GM03348 (cell line): ENCODE results near the gene LMBRD2.
"Not testable (repeated sequence)": the region's sequence is repeated elsewhere in the genome, so short reads cannot be mapped to it uniquely, and the experiment has no call there.

Experiments
- DNase-seq: peaks from one replicate; pipeline ENCODE4 v3.0.0; 2012; ENCODE audit warnings: low spot score

The LMBRD2 gene

DNA sequence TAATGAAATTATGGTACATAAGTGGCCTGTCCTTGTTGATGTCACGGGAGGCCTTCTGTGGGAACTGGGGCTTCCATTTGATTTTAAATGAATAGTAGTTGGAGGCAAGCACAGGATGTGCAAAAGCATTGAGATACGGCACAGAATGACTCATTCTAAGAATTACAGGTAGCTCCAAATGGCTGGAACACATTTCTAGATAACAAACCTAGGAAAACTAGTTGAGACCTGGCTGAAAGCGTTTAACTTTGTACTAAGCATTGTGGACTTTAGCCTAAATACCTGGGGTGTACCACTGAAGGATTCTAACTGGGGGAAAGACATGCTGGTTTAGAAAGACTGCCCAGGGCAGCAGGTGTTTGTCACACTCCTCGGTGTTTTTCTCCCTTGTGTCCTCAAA is 9.7 kb upstream of the LMBRD2 start:
- DNase-seq: no peak

DNA sequence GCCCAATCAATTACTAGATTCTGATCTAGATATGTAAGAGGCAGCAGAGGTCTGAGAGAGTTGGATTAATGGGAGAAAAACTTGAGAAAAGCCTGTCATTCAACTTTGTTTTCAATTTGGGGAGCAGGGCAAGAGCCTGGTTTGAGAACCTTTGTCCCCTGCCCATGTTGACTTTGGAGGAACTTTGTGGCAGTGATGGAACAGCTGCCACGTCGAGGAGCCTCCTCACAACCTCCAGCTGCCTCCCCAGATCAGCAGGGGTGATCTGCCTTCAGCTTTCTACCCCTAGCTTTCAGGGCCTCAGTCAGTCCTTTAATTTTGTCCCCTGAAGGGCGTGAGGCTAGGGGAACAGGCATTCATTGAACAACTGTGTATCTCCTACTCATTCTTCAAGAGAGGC is 8.9 kb upstream of the LMBRD2 start:
- DNase-seq: no peak

DNA sequence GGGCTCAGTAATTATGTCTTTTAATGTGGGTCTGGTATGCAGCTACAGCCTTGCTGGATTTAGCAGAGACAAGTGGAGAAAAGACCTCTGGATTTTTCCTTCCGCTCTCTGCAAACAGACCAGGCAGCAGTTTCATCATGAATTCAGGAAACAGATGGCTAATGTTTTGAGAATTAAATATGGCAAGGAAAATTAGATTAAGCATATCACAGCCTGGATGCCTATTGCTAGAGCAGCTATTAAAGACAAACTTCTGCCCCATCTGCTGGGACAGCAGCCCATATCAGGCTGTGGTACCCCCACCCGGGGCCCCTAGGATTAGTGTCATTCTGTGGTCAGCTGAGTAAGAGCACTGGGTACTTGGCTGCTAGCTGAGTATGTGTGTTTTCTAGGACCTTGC is 6.5 kb upstream of the LMBRD2 start:
- peak; percentile 16 for DNase-seq

DNA sequence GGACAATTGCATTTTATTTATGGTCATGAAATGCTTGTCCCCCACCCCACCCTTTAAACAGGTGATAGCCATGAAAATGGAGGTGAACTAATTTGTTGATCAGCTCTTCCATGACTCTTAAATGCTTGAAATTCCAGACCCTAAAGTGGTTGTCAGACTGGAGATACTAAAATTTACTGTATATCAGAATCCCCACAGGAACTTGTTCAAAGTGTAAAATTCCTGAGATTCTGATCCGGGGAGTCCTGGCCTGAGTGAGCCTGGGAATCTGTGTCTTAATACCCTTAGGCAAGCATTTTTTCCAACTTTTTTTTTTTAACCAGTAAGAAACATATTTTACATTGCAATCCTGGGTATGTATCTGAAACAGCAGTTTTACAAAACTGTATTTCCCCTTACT is 4.9 kb upstream of the LMBRD2 start:
- peak; percentile 74 for DNase-seq

DNA sequence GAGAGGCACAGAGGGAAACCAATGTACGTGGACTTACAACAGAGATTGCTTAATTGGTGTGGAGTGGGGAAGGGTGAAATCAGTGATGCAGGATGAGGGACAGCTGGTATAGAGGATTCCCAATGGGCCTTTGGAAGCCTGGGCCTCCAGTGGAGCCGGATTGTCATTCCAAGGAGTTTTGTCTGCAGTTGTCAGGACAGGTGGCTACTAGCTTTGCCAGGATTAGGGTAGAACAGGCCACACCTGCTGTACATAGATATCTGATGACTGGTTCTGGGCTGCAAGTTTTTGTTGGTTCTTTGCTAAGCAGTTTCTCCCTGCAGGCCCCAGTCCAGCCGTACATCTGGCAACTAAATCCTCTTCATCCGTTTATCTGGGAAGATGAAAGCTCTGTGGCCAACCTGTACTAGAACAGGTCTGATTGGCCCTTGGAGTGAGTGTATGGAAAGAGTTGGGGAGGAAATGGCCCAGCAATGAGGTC is 4.5 kb upstream of the LMBRD2 start:
- DNase-seq: peak; percentile 8

DNA sequence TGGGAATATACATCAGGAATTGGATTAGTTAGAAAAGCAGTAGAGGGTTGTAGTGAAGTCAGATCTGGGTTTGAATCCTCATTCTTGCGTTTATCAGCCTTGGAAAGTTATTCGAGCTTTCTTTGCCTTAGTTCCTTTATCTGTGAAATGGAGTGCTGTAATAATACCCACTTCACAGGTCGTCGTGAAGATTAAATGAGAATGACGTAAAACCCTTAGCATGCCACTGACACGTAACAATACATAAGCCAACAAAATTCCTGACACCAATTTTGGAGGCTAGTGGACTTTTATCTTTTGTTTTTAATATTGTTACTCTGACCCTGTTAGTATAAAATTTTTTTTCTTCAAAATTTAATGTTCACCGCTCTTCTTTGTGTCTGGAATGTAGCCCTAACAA is 3.6 kb upstream of the LMBRD2 start:
- DNase-seq: no peak

DNA sequence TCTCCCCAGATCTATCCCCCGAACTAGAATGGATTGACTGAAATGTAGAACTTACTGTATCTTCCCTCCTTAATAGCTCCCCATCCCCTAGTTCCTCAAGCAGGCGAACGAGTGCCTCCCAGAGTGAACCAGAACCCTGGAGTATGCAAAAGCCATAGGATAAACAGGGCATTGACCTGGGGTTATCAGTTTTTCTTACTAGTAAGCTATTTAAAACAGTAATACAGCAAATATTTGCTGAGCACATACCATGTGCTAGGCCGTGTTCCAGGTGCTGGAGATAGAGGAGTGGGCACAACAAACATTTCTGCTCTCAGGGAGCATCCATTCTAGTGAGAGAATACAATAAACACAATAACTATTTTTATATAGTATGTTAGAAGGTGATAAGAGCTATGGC is 2.0 kb upstream of the LMBRD2 start:
- no peak for DNase-seq

DNA sequence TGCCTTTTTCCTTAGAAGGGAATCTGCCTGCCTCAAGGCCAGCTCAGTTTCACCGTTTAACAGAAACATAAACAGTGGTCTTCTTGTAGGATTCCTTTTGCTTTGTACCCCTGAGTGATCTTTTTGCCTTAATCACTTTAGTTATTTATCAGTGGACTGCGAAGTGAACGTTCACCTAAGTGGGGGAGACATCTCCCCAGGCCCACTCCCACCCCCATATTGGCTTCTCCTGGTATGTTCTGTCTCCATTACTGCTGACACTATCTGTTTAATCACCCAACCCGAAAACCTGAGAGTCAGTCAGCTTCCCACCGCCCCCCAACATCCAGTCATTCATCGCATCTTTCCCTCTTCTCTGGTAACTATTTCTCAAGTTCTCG is 1.6 kb upstream of the LMBRD2 start:
- no peak for DNase-seq

DNA sequence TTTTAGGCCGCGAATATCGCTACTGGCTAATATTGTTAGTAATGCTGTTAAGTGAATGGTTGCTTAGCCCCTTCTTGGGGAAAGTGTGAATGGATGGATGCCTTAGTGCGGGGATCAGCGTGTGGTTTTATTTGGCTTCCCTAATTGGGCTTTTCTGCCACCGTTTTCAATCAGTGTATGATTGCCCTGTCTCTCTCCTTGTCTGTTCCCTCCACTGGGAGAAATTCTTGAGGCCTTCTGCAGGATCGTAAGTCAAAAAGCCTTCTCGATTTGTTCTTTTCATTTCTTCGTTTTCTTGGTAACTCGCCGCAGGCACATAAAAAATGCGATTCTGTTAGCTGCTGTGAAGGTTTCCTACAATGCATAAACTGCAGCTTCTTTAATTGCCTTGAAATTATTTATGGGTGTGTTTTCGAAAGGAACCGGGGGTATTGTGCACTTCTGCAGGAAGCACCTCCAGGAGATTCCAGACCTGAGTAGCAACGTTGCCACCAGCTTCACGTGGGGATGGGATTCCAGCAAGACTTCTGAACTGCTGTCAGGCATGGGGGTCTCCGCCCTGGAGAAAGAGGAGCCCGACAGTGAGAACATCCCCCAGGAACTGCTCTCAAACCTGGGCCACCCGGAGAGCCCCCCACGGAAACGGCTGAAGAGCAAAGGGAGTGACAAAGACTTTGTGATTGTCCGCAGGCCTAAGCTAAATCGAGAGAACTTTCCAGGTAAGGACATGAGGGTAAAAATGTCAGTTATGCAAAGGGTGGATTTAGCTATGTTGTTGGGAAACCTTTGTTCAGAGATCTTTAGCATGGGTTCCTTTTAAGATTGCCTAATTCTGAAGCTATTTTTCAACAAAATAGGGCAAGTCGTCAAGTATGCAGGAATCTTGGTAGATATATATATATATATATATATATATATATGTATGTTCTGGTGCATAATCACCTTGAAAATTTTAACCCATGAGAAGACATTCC is 924 bp upstream of the LMBRD2 start:
- DNase-seq: peak; percentile 19

DNA sequence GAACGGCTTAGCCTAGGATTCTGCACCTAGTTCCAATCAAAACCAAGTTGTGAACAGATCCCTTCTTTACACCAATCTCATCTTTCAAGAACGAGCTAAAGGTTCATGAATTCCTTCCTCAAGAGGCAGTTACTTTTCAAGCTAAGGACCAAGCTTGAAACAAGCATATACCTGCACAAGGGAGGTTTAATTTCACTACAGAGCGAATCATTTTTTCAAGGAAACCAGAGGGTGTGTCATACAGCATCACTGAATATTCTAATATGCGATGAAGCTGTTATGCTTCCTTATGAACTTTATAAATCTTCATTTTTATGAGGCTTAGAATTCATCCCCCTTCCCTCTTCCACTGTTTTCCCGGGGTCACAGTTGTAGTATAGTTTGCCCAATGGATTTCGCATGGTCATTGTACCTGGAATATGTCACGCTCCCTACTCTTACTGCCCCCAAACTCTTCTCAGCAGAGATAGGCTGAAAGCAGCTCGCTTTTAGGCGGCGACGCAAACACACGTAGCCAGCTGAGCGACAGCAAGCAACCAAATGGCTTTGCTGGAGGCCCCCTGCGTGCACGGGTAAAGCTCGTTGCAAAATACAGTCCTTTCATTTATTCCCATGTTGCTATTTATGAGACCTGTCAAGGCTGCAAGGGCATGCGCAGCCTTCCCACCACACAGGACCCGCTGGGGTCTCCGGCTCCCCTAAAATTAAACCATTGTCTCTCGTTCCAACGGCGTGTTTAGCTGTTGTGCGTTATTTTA is 832 bp downstream of the LMBRD2 start:
- peak; percentile 49 for DNase-seq

DNA sequence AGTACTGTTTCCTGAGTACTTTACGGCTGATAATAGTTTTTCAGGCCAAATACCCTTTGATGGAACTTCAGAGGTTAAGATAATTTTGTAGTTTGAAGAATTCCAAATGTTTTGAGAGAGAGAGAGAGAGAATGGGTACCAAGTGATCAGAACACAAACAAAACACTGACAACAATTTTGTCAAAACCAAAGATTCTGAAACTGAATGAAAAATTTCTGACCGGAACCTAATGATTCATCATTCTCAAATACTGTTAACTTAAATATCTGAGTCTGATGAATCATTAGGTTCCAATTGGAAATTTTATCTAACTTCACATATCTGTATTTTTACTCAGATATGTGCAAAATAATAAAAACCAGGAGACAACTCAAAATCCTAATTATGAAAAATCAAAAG is 4.0 kb downstream of the LMBRD2 start:
- no peak for DNase-seq

DNA sequence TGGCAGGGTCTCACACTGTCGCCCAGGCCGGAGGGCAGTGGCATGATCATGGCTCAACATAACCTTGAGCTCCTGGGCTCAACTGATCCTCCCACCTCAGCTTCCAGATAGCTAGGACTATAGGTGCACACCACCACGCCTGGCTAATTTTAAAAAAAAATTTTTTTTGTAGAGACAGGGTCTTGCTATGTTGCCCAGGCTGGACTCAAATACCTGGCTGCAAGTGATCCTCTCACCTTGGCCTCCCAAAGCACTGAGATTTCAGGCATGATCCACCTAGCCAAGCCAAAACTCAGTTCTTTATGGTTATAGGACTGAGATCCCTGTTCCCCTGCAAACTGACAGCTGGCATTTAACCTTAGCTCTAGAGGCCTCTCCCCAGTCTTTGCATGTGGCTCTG is 5.3 kb downstream of the LMBRD2 start:
- no peak for DNase-seq

DNA sequence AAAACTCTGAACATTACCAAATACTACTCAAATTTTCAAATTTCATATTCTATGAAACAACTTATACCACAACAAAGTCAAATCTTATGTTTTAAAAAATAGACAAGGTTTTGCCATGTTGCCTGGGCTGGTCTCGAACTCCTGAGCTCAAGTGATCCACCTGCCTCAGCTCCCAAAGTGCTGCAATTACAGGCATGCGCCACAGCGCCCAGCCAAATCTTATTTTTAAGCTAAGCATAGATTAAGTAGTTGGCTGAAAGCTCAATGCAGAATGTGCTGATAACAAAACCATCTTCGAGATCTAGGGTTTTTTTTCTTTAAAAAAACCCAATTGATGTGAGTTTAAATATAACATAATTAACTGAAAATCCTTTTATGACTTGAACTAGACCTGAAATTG is 6.4 kb downstream of the LMBRD2 start:
- no peak for DNase-seq

DNA sequence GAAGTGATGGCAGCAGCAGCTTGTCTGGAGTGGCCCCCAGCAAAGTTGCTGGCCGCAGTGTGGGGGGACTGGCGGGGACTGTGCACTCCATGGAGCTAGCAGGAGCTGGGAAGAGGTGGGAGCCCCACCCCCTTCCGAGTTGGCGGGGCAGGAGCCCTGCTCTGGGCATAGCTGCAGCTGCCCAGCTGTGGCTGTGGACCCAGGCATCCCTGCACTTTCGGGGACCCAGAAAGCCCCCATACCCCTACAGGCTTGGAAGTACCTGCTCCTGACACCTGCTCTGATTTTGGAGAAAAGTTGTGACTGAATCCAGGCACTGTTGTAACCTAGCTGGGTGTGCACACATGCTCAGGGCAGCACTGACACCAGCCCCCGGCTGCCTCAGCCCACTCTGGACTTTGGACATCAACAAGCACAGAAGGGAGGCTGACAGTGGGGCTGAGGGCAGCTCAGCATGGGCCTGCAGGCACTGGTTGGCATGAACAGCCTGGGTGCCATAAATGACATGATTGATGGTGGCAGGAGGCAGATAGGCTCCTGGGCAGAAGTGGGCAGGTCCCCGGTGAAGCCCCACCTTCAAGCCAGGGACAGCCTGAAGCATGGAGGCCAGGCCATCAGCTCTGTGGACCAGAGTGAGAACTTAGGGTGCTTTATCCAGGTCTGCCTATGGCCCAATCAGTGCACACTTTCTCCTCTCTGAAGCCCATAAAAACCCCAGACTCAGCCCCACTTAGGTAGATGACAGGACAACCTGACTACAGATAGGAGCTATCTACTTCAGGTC is 12.6 kb downstream of the LMBRD2 start:
- DNase-seq: no peak

DNA sequence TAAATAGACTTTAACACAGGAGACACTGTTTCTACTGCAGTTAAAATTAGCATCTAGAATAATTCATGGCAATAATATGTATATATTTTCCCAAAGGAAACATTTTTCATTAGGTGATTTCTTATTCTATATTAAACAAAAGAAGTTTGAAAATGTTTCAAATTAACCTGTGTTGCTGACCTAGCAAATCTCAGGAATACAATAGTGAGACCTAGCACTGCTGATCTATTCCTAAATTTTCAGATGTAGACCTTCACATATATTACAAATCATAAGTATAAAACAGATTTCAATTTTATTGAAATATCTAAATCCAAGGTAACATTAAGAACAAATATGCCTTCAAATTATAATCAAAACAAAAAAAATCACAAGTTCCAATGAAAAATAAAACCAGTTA is 15.1 kb downstream of the LMBRD2 start:
- no peak for DNase-seq

DNA sequence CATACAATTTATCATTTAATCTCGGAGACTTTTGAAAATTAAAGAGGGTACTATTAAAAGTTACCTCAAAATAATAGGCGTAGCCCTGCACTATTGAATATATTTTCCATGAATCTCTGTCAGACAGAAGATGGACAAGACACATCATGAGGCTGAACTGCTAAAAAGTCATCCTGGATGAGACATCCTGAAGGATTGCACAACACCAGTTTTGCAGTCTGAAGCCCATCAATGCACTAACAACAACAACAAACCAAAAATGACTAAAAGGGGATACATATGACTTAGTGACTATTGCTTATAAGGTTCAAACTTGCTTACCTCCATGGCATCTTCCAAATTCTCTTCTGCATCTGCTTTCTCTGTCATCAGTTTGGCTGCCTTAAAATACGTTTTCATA is 15.7 kb downstream of the LMBRD2 start:
- DNase-seq: no peak

DNA sequence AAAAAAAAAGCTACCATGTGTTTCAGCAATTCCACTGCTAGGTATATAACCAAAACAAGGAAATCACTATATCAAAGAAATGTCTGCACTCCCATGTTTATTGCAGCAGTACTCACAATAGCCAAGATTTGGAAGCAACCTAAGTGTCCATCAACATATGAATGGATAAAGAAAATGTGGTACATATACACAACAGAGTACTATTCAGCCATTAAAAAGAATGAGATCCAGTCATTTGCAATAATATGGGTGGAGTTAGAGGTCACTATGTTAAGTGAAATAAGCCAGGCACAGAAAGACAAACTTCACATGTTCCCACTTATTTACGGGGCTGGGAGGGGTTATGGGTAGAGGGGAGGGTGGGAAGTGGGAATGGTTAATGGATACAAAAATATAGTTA is 18.7 kb downstream of the LMBRD2 start:
- DNase-seq: not testable (repeated sequence)

DNA sequence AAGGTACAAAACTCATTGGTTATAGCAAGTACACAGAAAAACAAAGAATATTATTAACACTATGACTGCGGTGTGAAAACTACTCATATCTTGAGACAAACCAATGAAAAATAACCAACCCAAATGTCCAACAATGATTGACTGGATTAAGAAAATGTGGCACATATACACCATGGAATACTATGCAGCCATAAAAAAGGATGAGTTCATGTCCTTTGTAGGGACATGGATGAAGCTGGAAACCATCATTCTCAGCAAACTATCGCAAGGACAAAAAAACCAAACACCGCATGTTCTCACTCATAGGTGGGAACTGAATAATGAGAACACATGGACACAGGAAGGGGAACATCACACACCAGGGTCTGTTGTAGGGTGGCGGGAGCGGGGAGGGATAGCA is 22.0 kb downstream of the LMBRD2 start:
- not testable (repeated sequence) for DNase-seq

DNA sequence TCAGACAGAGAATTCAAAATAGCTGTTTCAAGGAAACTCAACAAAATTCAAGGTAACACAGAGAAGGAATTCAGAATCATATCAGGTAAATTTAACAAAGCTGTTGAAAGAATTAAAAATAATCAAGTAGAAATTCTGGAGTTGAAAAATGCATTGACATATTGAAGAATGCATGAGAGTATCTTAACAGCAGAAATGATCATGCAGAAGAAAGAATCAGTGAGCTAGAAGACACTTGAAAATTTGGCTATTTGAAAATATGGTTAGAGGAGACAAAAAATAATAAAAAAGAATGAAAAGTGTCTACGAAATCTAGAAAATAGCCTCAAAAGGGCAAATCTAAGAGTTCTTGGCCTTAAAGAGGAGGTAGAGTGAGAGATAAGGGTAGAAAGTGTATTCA is 22.9 kb downstream of the LMBRD2 start:
- no peak for DNase-seq

DNA sequence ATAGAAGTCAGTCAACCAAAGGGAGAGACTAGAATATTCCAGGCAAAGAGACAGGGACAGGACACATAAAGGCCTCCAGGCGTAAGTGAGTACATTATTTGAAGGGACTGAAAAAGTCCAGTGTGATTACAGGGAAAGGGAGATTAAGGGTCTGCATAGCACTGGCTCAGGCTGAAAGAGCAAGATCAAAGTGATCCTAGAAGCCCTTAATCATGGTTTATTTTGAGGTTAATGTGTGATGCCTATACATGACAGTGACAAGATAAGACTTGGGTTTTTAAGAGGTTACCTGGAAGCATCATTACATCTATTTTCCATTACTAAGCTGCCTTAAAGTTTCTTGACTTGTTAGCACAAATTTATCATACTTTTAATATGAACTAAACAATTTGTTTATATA is 25.8 kb downstream of the LMBRD2 start:
- DNase-seq: no peak

DNA sequence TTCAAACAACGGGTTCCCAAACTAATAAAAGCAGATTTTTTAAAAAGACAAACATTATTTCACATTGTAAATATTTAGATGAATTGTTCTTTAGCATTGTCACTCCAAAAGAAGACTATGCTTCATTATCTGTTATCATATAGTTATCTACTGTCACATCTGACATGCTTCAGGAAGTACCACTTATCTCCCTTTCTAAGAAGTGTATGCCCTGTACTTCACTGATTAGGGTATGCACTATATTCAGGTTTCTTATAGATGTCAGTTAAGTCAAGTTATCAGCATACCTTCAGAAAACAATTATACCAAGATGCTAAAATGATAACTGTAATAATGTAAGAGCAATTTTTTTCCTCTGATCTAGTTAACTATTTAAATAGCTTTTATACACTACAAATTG is 40.4 kb downstream of the LMBRD2 start:
- no peak for DNase-seq

DNA sequence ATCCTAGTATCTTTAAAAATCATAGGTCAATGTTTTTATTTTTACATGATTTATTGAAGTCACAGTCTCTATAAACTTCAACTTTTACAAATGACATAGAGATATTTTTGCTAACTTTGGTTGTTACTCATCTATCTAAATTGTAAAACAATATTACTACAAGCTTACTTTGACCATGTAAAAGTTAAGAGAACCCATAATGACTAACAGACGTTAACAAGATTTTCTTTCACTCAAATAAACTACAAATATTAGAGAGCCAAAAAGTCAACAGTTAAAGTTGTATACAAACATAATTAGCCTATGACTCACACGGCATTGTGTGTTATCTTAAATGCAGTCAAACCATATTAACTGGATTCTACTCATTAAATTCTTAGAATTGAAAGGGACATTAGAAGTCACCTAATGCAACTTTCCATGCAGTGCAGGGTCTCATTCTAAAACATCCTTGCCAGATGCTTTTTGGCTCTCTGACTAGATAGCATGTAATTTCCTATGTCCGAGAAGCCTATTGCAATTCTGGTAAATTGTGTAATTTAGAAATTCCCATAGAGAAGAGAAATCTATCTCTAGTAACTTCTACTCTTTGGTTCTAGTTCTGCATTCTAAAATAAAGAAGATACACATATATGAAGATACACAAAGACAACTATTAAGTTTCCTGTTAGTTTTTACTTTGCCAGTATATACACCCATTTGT is 42.8 kb downstream of the LMBRD2 start:
- no peak for DNase-seq
